Thymus (tissue), 11 donors: ENCODE measurements around the gene APPL2. TPM values are rescaled to one million over a fixed set of nuclear protein-coding genes. Genes with fewer than 3 reads are reported as not detected.

Source experiments
- DNase-seq, 9 donors: peaks; one replicate each; pipeline ENCODE4 v3.0.0-alpha.2; 2013; ENCODE audit warnings: low spot score in 9 of 9, low read depth in 6 of 9, missing footprints in 1 of 9
- H3K27ac ChIP-seq, 2 donors: one replicate each; pipeline ENCODE4 v1.5.1; 2013; ENCODE audit warnings: control low read depth in 1 of 2, low read depth in 1 of 2, low read length in 1 of 2, mild to moderate bottlenecking in 1 of 2, moderate library complexity in 1 of 2
- H3K27me3 ChIP-seq, 2 donors: one replicate each; pipeline ENCODE4 v1.5.1; 2013; ENCODE audit warnings: low read length in 1 of 2; ENCODE audit not compliant: control insufficient read depth in 2 of 2, insufficient read depth in 1 of 2
- H3K36me3 ChIP-seq, 2 donors: one replicate each; pipeline ENCODE4 v1.5.1; 2013; ENCODE audit warnings: low read length in 1 of 2, mild to moderate bottlenecking in 1 of 2, moderate library complexity in 1 of 2; ENCODE audit not compliant: control insufficient read depth in 2 of 2, insufficient read depth in 2 of 2
- H3K4me1 ChIP-seq, 2 donors: one replicate each; pipeline ENCODE4 v1.5.1; 2013; ENCODE audit warnings: low read length in 2 of 2; ENCODE audit not compliant: control insufficient read depth in 2 of 2, insufficient read depth in 2 of 2
- H3K4me3 ChIP-seq, 2 donors: one replicate each; pipeline ENCODE4 v1.5.1; 2013; ENCODE audit warnings: low read length in 2 of 2, control low read depth in 1 of 2, mild to moderate bottlenecking in 1 of 2
- H3K9me3 ChIP-seq, 2 donors: one replicate each; pipeline ENCODE4 v1.5.1; 2013; ENCODE audit warnings: low read length in 1 of 2, mild to moderate bottlenecking in 1 of 2; ENCODE audit not compliant: control insufficient read depth in 2 of 2, insufficient read depth in 1 of 2
- WGBS: extraction: QIAGEN DNeasy Blood & Tissue Kit; methylation state at CpG from one replicate; pipeline ENCODE4 v1.1.7; 2013; 5-methylcytosine and 5-hydroxymethylcytosine counted together
- polyA plus RNA-seq: library from polyadenylated mRNA; stranded (reverse); fragments of 200-250 nt; gene quantifications from one replicate; pipeline ENCODE4 v1.2.3, GENCODE V29; 2013
- total RNA-seq: library from RNA; stranded (reverse); fragments of 120-200 nt; gene quantifications from one replicate; pipeline ENCODE4 v1.2.4, GENCODE V29; 2013
- donor health status: healthy.

APPL2 gene
- total and polyA plus RNA-seq, 2 donors, result 20.9 to 32.0 TPM

GRCh38 chr12:105221583-105222283 lies 14.2 kb downstream of the APPL2 start:
- 93% methylated on average over 19 of the region's 19 CpGs for WGBS
- Histone ChIP-seq H3K27me3 (no peaks in the 10 kb centered on the region), H3K4me3 (no peak overlapping the region), H3K4me1 (peaks cover 4% of the 10 kb centered on the region in 2 donors), H3K36me3 (peaks cover 38 to 41% of the 10 kb centered on the region in 2 donors), H3K27ac (no peak overlapping the region), H3K9me3 (no peaks in the 10 kb centered on the region)
- no peak for DNase-seq

- H3K4me1 ChIP-seq, result no peaks in the 10 kb centered on the region
- no peaks in the 10 kb centered on the region for H3K27me3 ChIP-seq
- peaks cover 41% of the 10 kb centered on the region in 2 donors for H3K36me3 ChIP-seq
- no peaks in the 10 kb centered on the region for H3K9me3 ChIP-seq
- H3K27ac ChIP-seq, result no peak overlapping the region
- 98% methylated on average over 3 of the region's 3 CpGs for WGBS
- no peak overlapping the region for H3K4me3 ChIP-seq
- no peak for DNase-seq
Measured at GRCh38 chr12:105220929-105221290, 15.1 kb downstream of the APPL2 start.

GRCh38 chr12:105220150-105220928 lies 15.6 kb downstream of the APPL2 start:
- H3K36me3 ChIP-seq, result peaks cover 41 to 43% of the 10 kb centered on the region in 2 donors
- H3K27me3 ChIP-seq, result no peaks in the 10 kb centered on the region
- no peaks in the 10 kb centered on the region for H3K4me1 ChIP-seq
- H3K9me3 ChIP-seq, result no peaks in the 10 kb centered on the region
- H3K27ac ChIP-seq, result no peak overlapping the region
- H3K4me3 ChIP-seq, result no peak overlapping the region
- 98% methylated on average over 6 of the region's 6 CpGs for WGBS
- no peak for DNase-seq

GRCh38 chr12:105219261-105220028 lies 16.5 kb downstream of the APPL2 start:
- no peak overlapping the region for H3K4me3 ChIP-seq
- H3K36me3 ChIP-seq, result peaks cover 44 to 50% of the 10 kb centered on the region in 2 donors
- H3K9me3 ChIP-seq, result no peaks in the 10 kb centered on the region
- no peak overlapping the region for H3K27ac ChIP-seq
- no peaks in the 10 kb centered on the region for H3K4me1 ChIP-seq
- WGBS, result 97% methylated on average over 4 of the region's 4 CpGs
- no peaks in the 10 kb centered on the region for H3K27me3 ChIP-seq
- DNase-seq, result no peak

- DNase-seq, result no peak
- no peaks in the 10 kb centered on the region for H3K9me3 ChIP-seq
- no peak overlapping the region for H3K4me3 ChIP-seq
- peaks cover 48 to 51% of the 10 kb centered on the region in 2 donors for H3K36me3 ChIP-seq
- H3K27me3 ChIP-seq, result no peaks in the 10 kb centered on the region
- WGBS, result 82% methylated on average over 7 of the region's 7 CpGs
- H3K4me1 ChIP-seq, result no peaks in the 10 kb centered on the region
- no peak overlapping the region for H3K27ac ChIP-seq
Measured at GRCh38 chr12:105218434-105218833, 17.5 kb downstream of the APPL2 start.

- 96% methylated on average over 9 of the region's 9 CpGs for WGBS
- Histone ChIP-seq H3K4me3 (no peak overlapping the region), H3K9me3 (no peaks in the 10 kb centered on the region), H3K36me3 (peaks cover 30 to 37% of the 10 kb centered on the region in 2 donors), H3K27ac (no peak overlapping the region), H3K4me1 (no peaks in the 10 kb centered on the region), H3K27me3 (no peaks in the 10 kb centered on the region)
- no peak for DNase-seq
Measured at GRCh38 chr12:105214670-105215375, 21.2 kb downstream of the APPL2 start.

- no peak overlapping the region for H3K4me3 ChIP-seq
- peaks cover 30 to 39% of the 10 kb centered on the region in 2 donors for H3K36me3 ChIP-seq
- no peaks in the 10 kb centered on the region for H3K9me3 ChIP-seq
- no peak for DNase-seq
- no peaks in the 10 kb centered on the region for H3K27me3 ChIP-seq
- H3K4me1 ChIP-seq, result no peaks in the 10 kb centered on the region
- 98% methylated on average over 6 of the region's 6 CpGs for WGBS
- no peak overlapping the region for H3K27ac ChIP-seq
Measured at GRCh38 chr12:105214148-105214547, 21.8 kb downstream of the APPL2 start.

- H3K27me3 ChIP-seq, result no peaks in the 10 kb centered on the region
- no peaks in the 10 kb centered on the region for H3K4me1 ChIP-seq
- no peak for DNase-seq
- H3K36me3 ChIP-seq, result peaks cover 27 to 30% of the 10 kb centered on the region in 2 donors
- WGBS, result 97% methylated on average over 6 of the region's 6 CpGs
- H3K27ac ChIP-seq, result no peak overlapping the region
- no peaks in the 10 kb centered on the region for H3K9me3 ChIP-seq
- no peak overlapping the region for H3K4me3 ChIP-seq
Measured at GRCh38 chr12:105212438-105212837, 23.5 kb downstream of the APPL2 start.
